ENCODE results near the gene DLL3.

DNA sequence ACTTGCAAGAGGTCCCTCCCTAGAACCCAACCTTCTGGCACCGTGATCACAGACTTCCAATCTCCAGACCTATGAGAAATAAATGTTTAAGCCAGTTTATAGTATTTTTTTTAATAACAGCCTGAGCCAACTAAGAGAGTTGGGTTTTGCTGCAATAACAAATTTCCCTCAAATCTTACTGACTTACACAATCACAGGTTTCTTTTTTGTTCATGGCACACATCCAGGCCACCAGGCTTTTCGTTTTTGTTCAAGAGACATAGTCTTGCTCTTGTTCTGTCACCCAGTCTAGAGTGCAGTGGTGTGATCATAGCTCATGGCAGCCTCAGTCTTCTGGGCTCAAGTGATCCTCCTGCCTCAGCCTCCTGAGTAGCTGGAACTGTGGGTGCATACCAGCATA is 14.2 kb downstream of the DLL3 start:
- no peak for TF ChIP-seq EZH2phosphoT487 (IDR thresholded peaks at IDR 0.05; ENCODE audit: low read depth)
- TF ChIP-seq, protein P1, sequence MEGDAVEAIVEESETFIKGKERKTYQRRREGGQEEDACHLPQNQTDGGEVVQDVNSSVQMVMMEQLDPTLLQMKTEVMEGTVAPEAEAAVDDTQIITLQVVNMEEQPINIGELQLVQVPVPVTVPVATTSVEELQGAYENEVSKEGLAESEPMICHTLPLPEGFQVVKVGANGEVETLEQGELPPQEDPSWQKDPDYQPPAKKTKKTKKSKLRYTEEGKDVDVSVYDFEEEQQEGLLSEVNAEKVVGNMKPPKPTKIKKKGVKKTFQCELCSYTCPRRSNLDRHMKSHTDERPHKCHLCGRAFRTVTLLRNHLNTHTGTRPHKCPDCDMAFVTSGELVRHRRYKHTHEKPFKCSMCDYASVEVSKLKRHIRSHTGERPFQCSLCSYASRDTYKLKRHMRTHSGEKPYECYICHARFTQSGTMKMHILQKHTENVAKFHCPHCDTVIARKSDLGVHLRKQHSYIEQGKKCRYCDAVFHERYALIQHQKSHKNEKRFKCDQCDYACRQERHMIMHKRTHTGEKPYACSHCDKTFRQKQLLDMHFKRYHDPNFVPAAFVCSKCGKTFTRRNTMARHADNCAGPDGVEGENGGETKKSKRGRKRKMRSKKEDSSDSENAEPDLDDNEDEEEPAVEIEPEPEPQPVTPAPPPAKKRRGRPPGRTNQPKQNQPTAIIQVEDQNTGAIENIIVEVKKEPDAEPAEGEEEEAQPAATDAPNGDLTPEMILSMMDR (IDR thresholded peaks at IDR 0.05; ENCODE audit: low read depth, low read length) = no peak

All from OCI-LY3 (cell line).